Mesenchymal stem cell (in vitro differentiated cells and primary cell): Measurements from ENCODE around the gene PI4K2A.

Source experiments
- DNase-seq: peaks from one replicate; pipeline ENCODE4 v3.0.0-alpha.2; 2013
- H2AFZ ChIP-seq: one replicate; pipeline ENCODE4 v1.6.1; 2013; ENCODE audit warnings: low read depth, mild to moderate bottlenecking, control low read depth, inconsistent platforms, low read length, moderate library complexity
- H2AK5ac ChIP-seq: 2 replicates; pipeline ENCODE4 v1.6.1; 2013; ENCODE audit warnings: low read length, moderate library complexity, mild to moderate bottlenecking, inconsistent platforms; ENCODE audit not compliant: severe bottlenecking
- H2BK120ac ChIP-seq: one replicate; pipeline ENCODE4 v1.6.1; 2013; ENCODE audit warnings: low read depth, mild to moderate bottlenecking, inconsistent platforms, low read length, moderate library complexity
- H2BK12ac ChIP-seq, 2 experiments: one replicate each; pipeline ENCODE4 v1.6.1; 2013; ENCODE audit warnings: inconsistent platforms in 2 of 2, low read length in 2 of 2, mild to moderate bottlenecking in 2 of 2, moderate library complexity in 2 of 2, control low read depth in 1 of 2
- H2BK15ac ChIP-seq: one replicate; pipeline ENCODE4 v1.6.1; 2013; ENCODE audit warnings: mild to moderate bottlenecking, low read depth, inconsistent platforms; ENCODE audit not compliant: poor library complexity, severe bottlenecking
- H2BK5ac ChIP-seq: 2 replicates; pipeline ENCODE4 v1.6.1; 2013; ENCODE audit warnings: low read depth, mild to moderate bottlenecking, low read length, control low read depth, inconsistent platforms; ENCODE audit not compliant: poor library complexity, severe bottlenecking
- H3K14ac ChIP-seq, 2 experiments: one replicate each; pipeline ENCODE4 v1.6.1; 2013; ENCODE audit warnings: inconsistent platforms in 2 of 2, low read length in 2 of 2, control low read depth in 1 of 2, mild to moderate bottlenecking in 1 of 2, moderate library complexity in 1 of 2
- H3K18ac ChIP-seq, 2 experiments: one replicate each; pipeline ENCODE4 v1.6.1; 2013; ENCODE audit warnings: inconsistent platforms in 2 of 2, low read length in 2 of 2, control low read depth in 1 of 2, low read depth in 1 of 2, mild to moderate bottlenecking in 1 of 2
- H3K23ac ChIP-seq, 2 experiments: one replicate each; pipeline ENCODE4 v1.6.1; 2013; ENCODE audit warnings: inconsistent platforms in 2 of 2, low read length in 2 of 2, mild to moderate bottlenecking in 2 of 2, moderate library complexity in 2 of 2, control low read depth in 1 of 2
- H3K27ac ChIP-seq: 2 replicates; pipeline ENCODE4 v1.5.1; 2013; ENCODE audit warnings: mild to moderate bottlenecking, moderate library complexity, low read length, control low read depth, inconsistent platforms; ENCODE audit not compliant: poor library complexity, severe bottlenecking
- H3K27me3 ChIP-seq, 2 experiments: 2 replicates each; pipeline versions ENCODE4 v1.6.1 to v1.7.0; 2013; ENCODE audit warnings: low read length in 2 of 2, mild to moderate bottlenecking in 2 of 2, moderate library complexity in 2 of 2, control low read depth in 1 of 2, inconsistent platforms in 1 of 2; ENCODE audit not compliant: control insufficient read depth in 1 of 2, insufficient read depth in 1 of 2
- H3K36me3 ChIP-seq, 2 experiments: 2 replicates each; pipeline versions ENCODE4 v1.6.1 to v1.7.0; 2013; ENCODE audit warnings: low read length in 2 of 2, control low read depth in 1 of 2, inconsistent platforms in 1 of 2, low read depth in 1 of 2, mild to moderate bottlenecking in 1 of 2; ENCODE audit not compliant: insufficient read depth in 2 of 2, control insufficient read depth in 1 of 2
- H3K4ac ChIP-seq, 2 experiments: one replicate each; pipeline ENCODE4 v1.6.1; 2013; ENCODE audit warnings: inconsistent platforms in 2 of 2, low read length in 2 of 2, mild to moderate bottlenecking in 2 of 2, moderate library complexity in 2 of 2, control low read depth in 1 of 2, low read depth in 1 of 2
- H3K4me1 ChIP-seq: 2 replicates; pipeline ENCODE4 v1.6.1; 2013; ENCODE audit warnings: low read depth, low read length, control low read depth; ENCODE audit not compliant: control insufficient read depth, insufficient read depth
- H3K4me2 ChIP-seq: 2 replicates; pipeline ENCODE4 v1.6.1; 2013; ENCODE audit warnings: low read length, mild to moderate bottlenecking, inconsistent platforms; ENCODE audit not compliant: poor library complexity, severe bottlenecking
- H3K4me3 ChIP-seq, 2 experiments: 2 replicates each; pipeline versions ENCODE4 v1.5.1 to v1.7.0; 2013; ENCODE audit warnings: low read length in 2 of 2, mild to moderate bottlenecking in 2 of 2, control low read depth in 1 of 2, low read depth in 1 of 2; ENCODE audit not compliant: insufficient read depth in 1 of 2
- H3K79me1 ChIP-seq: replicated peaks from 2 replicates; pipeline ENCODE4 v1.6.1; 2013; ENCODE audit warnings: mild to moderate bottlenecking, control low read depth, low read length, inconsistent platforms; ENCODE audit not compliant: poor library complexity, severe bottlenecking
- H3K9ac ChIP-seq: 2 replicates; pipeline ENCODE4 v1.7.0; 2013; ENCODE audit warnings: mild to moderate bottlenecking, low read length, moderate library complexity
- H3K9me3 ChIP-seq: 2 replicates; pipeline ENCODE4 v1.7.0; 2013; ENCODE audit warnings: mild to moderate bottlenecking, low read length; ENCODE audit not compliant: control insufficient read depth
- H4K8ac ChIP-seq: one replicate; pipeline ENCODE4 v1.6.1; 2013; ENCODE audit warnings: inconsistent platforms, mild to moderate bottlenecking, low read length, moderate library complexity
- H4K91ac ChIP-seq: one replicate; pipeline ENCODE4 v1.6.1; 2013; ENCODE audit warnings: mild to moderate bottlenecking, low read length, inconsistent platforms
- WGBS: methylation state at CpG from one replicate; pipeline ENCODE4 v1.1.7; 2013; ENCODE audit warnings: mixed read lengths; 5-methylcytosine and 5-hydroxymethylcytosine counted together

PI4K2A gene

DNA sequence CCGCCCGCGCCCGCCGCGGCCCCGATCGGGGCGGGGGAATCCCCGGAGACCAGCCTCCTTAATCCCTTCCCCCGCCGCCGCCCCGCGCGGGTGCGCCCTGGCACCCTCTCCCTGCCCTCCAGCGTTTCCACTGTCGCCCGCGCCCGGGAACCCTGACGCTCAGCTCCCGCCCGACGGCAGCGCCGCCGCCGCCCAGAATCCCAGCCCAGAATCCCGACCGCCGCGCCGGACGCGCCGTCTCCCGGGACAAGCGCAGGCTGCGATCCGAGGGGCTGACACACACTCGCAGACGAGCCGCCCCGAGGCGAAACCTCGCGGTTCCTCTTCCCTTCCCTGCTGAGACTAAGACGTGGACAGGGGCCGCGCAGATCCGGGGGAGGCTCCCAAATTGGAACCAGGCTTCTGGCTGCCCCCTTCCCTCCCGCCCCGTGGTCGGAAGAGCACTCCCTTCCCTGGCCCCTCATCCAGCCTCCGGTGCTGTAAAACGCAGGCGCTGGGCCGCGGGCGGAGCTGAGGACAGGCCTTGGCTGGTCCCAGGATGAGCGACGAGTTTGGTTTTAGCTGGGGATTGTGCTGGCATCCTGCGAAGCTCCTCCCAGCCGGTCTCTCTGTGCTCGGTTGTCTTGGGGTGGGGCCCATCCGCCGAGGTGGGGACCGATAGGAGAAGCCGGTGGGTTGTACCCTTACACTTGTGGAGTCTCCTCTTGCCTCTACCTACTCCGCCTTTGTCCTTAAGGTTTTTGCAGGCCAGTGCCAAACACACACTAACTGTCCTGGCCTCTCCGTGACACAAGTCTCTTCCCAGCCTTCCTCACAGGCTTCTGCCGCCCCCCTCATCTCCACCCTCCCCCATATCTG lies 74.2 kb downstream of the PI4K2A start:
- no peaks in the 10 kb centered on the region for H3K9me3 ChIP-seq
- peaks cover 31% of the 10 kb centered on the region for H3K79me1 ChIP-seq
- H2BK120ac ChIP-seq, result peak overlapping the region; percentile 77
- H2BK12ac ChIP-seq, result peak overlapping the region; percentile 20 to 37
- peak overlapping the region; percentile 5 for H2AK5ac ChIP-seq
- peak overlapping the region; percentile 20 to 96 for H3K23ac ChIP-seq
- H2AFZ ChIP-seq, result peak overlapping the region; percentile 30
- peak overlapping the region; percentile 83 for H4K8ac ChIP-seq
- H3K14ac ChIP-seq, result peak overlapping the region in 1 of 2 experiments; percentile 100
- peak overlapping the region; percentile 97 for H3K9ac ChIP-seq
- H3K18ac ChIP-seq, result peak overlapping the region; percentile 97 to 100
- peak overlapping the region; percentile 62 for H3K4me2 ChIP-seq
- 2% methylated on average over 63 of the region's 74 CpGs for WGBS
- peak overlapping the region; percentile 95 for H4K91ac ChIP-seq
- peak overlapping the region; percentile 97 to 99 for H3K4ac ChIP-seq
- H3K4me1 ChIP-seq, result peaks cover 28% of the 10 kb centered on the region
- no peaks in the 10 kb centered on the region for H3K27me3 ChIP-seq
- peak overlapping the region; percentile 84 for H2BK15ac ChIP-seq
- H3K27ac ChIP-seq, result peak overlapping the region; percentile 76
- peaks cover 26 to 38% of the 10 kb centered on the region in 2 experiments for H3K36me3 ChIP-seq
- DNase-seq, result peak; percentile 80
- peak overlapping the region; percentile 63 for H2BK5ac ChIP-seq
- peak overlapping the region; percentile 83 to 93 for H3K4me3 ChIP-seq

GRCh38 chr10:97715259-97715874 lies 74.9 kb downstream of the PI4K2A start:
- Histone ChIP-seq H3K79me1 (peaks cover 31% of the 10 kb centered on the region), H3K27ac (peak overlapping the region; percentile 76), H3K9ac (peak overlapping the region; percentile 97), H4K91ac (peak overlapping the region; percentile 44), H3K4me1 (peaks cover 28% of the 10 kb centered on the region), H2BK120ac (no peak overlapping the region), H3K36me3 (peaks cover 26 to 40% of the 10 kb centered on the region in 2 experiments), H2AFZ (no peak overlapping the region), H3K14ac (no peak overlapping the region), H3K4me2 (peak overlapping the region; percentile 62), H2BK12ac (no peak overlapping the region), H3K4me3 (peak overlapping the region; percentile 83 to 93), H2BK15ac (no peak overlapping the region), H3K9me3 (no peaks in the 10 kb centered on the region), H2BK5ac (no peak overlapping the region), H4K8ac (peak overlapping the region; percentile 40), H2AK5ac (peak overlapping the region; percentile 27), H3K23ac (peak overlapping the region; percentile 20 to 37), H3K4ac (peak overlapping the region; percentile 15 to 29), H3K18ac (peak overlapping the region; percentile 49 to 100), H3K27me3 (no peaks in the 10 kb centered on the region)
- 40% methylated on average over 8 of the region's 8 CpGs for WGBS
- DNase-seq, result no peak

DNA sequence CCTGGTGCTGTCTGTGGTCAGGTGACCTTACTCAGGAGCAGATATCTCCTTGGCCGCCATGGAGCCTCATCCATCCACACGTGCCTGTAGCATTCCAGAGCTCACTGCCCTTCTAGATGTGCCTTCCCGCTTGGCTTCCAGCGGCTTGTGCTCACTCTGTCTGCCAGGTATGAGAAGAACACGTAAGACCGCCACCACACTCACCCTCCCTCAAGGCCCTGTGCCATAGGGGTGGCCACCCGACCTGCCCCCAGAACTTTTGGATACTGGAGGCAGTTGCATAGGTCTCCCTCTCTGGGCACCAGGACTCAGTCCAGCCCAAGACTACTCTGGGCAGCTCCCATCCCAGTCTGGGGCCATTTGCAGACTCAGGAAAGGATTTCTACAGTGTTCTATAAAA lies 77.2 kb downstream of the PI4K2A start:
- Histone ChIP-seq H2AK5ac (no peak overlapping the region), H3K4me2 (no peak overlapping the region), H3K14ac (no peak overlapping the region), H3K79me1 (peaks cover 31% of the 10 kb centered on the region), H4K8ac (no peak overlapping the region), H3K36me3 (peaks cover 29 to 40% of the 10 kb centered on the region in 2 experiments), H2BK120ac (no peak overlapping the region), H2BK5ac (no peak overlapping the region), H3K4me3 (no peak overlapping the region), H3K4me1 (peaks cover 28% of the 10 kb centered on the region), H4K91ac (no peak overlapping the region), H3K27me3 (no peaks in the 10 kb centered on the region), H3K18ac (peak overlapping the region in 1 of 2 experiments; percentile 6), H3K9ac (peak overlapping the region; percentile 4), H2BK15ac (no peak overlapping the region), H2BK12ac (peak overlapping the region in 1 of 2 experiments; percentile 38), H3K27ac (no peak overlapping the region), H3K23ac (no peak overlapping the region), H3K9me3 (no peaks in the 10 kb centered on the region), H3K4ac (no peak overlapping the region), H2AFZ (no peak overlapping the region)
- WGBS, result 97% methylated on average over 7 of the region's 7 CpGs
- DNase-seq, result no peak

DNA sequence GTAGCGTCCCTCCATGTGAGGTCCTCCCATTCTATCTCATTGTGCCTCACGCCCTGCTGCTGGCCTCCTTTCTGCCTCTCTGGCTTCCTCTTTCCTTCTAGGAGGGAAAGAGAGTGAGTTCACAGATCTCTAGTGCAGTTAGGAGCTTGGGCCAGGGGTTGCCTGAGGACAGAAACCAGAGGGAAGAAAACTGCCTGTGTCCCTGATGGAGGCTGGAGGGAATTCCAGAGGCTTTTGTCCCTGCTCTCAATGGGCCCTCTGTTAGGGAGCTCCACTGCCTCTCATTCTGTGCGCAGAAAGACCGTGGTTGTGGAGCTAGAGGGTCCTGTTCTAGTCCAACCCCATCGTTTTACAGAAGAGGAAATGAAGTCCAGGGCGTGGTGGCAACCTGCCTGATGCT lies 77.7 kb downstream of the PI4K2A start:
- Histone ChIP-seq H2BK12ac (no peak overlapping the region), H2BK15ac (no peak overlapping the region), H3K4me1 (peaks cover 24% of the 10 kb centered on the region), H3K79me1 (peaks cover 28% of the 10 kb centered on the region), H3K14ac (no peak overlapping the region), H3K9me3 (no peaks in the 10 kb centered on the region), H3K27ac (no peak overlapping the region), H2BK120ac (no peak overlapping the region), H3K4me2 (no peak overlapping the region), H3K18ac (no peak overlapping the region), H2AFZ (no peak overlapping the region), H2AK5ac (no peak overlapping the region), H2BK5ac (no peak overlapping the region), H3K36me3 (peaks cover 32 to 40% of the 10 kb centered on the region in 2 experiments), H3K27me3 (no peaks in the 10 kb centered on the region), H4K91ac (no peak overlapping the region), H3K4me3 (no peak overlapping the region), H4K8ac (no peak overlapping the region), H3K9ac (peak overlapping the region; percentile 4), H3K23ac (no peak overlapping the region), H3K4ac (no peak overlapping the region)
- DNase-seq, result no peak
- WGBS, result 92% methylated on average over 5 of the region's 6 CpGs
